HepG2 (cell line): Measurements from ENCODE around the gene KLHL21. TPM values are rescaled to one million over a fixed set of nuclear protein-coding genes. Genes with fewer than 3 reads are reported as not detected.
A peak's percentile ranks its signal among the peaks of the same experiment; 100 is the strongest.

ENCODE experiments used
- GATAD2A ChIP-seq: IDR thresholded peaks from 2 replicates; pipeline ENCODE4 v1.6.1; 2016
- JUN ChIP-seq: sonication (generic); formaldehyde crosslinking; IDR thresholded peaks from 2 replicates; pipeline ENCODE4 v1.4.0; 2020; ENCODE audit warnings: mild to moderate bottlenecking, missing genetic modification reagents
- MED8 ChIP-seq: sonication (generic); formaldehyde crosslinking; IDR thresholded peaks from 2 replicates; pipeline ENCODE4 v1.8.1; 2023; ENCODE audit warnings: mild to moderate bottlenecking, missing genetic modification reagents; ENCODE audit not compliant: insufficient replicate concordance
- POLR2AphosphoS2 ChIP-seq: IDR thresholded peaks from 2 replicates; pipeline ENCODE4 v1.6.1; 2011; ENCODE audit warnings: low read depth, low read length, improper control_type of control experiment
- TRIM24 ChIP-seq: sonication (generic); formaldehyde crosslinking; IDR thresholded peaks from 2 replicates; pipeline ENCODE4 v1.8.0; 2022; ENCODE audit warnings: mild to moderate bottlenecking, missing genetic modification reagents
- ZBTB44 ChIP-seq: sonication (generic); formaldehyde crosslinking; IDR thresholded peaks from 2 replicates; pipeline ENCODE4 v1.4.0; 2020; ENCODE audit warnings: missing genetic modification reagents
- ZFP1 ChIP-seq: IDR thresholded peaks from 2 replicates; pipeline ENCODE4 v1.6.1; 2016
- ZNF331 ChIP-seq: sonication (generic); formaldehyde crosslinking; IDR thresholded peaks from 2 replicates; pipeline ENCODE4 v1.4.0; 2020; ENCODE audit warnings: missing genetic modification reagents
- ZNF367 ChIP-seq: sonication (generic); formaldehyde crosslinking; IDR thresholded peaks from 2 replicates; pipeline ENCODE4 v1.4.0; 2020; ENCODE audit warnings: missing genetic modification reagents, borderline replicate concordance
- ZNF501 ChIP-seq: sonication (generic); formaldehyde crosslinking; IDR thresholded peaks from 2 replicates; pipeline ENCODE4 v1.5.1; 2020; ENCODE audit warnings: mild to moderate bottlenecking, moderate library complexity, missing genetic modification reagents
- ZNF766 ChIP-seq: sonication (generic); formaldehyde crosslinking; IDR thresholded peaks from 2 replicates; pipeline ENCODE4 v1.5.0; 2020; ENCODE audit warnings: missing genetic modification reagents, borderline replicate concordance
- polyA plus RNA-seq, 8 experiments: library from polyadenylated mRNA; depleted of rRNA in 3 of 8; stranded (reverse) in 7 of 8; unstranded in 1 of 8; fragments of >200 nt; fragmentation: Illumina TruSeq in 4 of 8; extraction: Trizol in 4 of 8; gene quantifications; 2 replicates each; pipeline versions ENCODE4 v1.2.1 to v1.2.3, GENCODE V29; 2011 to 2016; ENCODE audit warnings: low read depth in 4 of 8, missing spikeins in 1 of 8, mixed read lengths in 1 of 8; ENCODE audit not compliant: insufficient read depth in 1 of 8
- total RNA-seq, 5 experiments: library from RNA; depleted of rRNA; stranded (reverse); fragments of >200 nt; fragmentation: Illumina TruSeq; extraction: Trizol; gene quantifications; 2 replicates each; pipeline ENCODE4 v1.2.3, GENCODE V29; 2016; ENCODE audit warnings: low read depth in 1 of 5
- TF ChIP-seq, protein P1 (sequence below): sonication (generic); formaldehyde crosslinking; IDR thresholded peaks from 2 replicates; pipeline ENCODE4 v1.5.0; 2020; ENCODE audit warnings: mild to moderate bottlenecking, missing genetic modification reagents
- TF ChIP-seq, protein P2 (sequence below): sonication (generic); formaldehyde crosslinking; IDR thresholded peaks from 2 replicates; pipeline ENCODE4 v1.5.0; 2020; ENCODE audit warnings: mild to moderate bottlenecking, missing genetic modification reagents, borderline replicate concordance
- TF ChIP-seq, protein P3 (sequence below): IDR thresholded peaks from 2 replicates; pipeline ENCODE4 v1.6.1; 2016; ENCODE audit warnings: mild to moderate bottlenecking

Gene KLHL21
- total and polyA plus RNA-seq, 2 of the 13 experiments (the other 11 are each of a cell fraction or from before 2014, with no cell fraction given), result 14.8 to 25.0 TPM

GRCh38 chr1:6613361-6614018, 10.8 kb upstream of the KLHL21 start, which contains the start of gene PHF13 (continued):
- TF ChIP-seq, protein P1, sequence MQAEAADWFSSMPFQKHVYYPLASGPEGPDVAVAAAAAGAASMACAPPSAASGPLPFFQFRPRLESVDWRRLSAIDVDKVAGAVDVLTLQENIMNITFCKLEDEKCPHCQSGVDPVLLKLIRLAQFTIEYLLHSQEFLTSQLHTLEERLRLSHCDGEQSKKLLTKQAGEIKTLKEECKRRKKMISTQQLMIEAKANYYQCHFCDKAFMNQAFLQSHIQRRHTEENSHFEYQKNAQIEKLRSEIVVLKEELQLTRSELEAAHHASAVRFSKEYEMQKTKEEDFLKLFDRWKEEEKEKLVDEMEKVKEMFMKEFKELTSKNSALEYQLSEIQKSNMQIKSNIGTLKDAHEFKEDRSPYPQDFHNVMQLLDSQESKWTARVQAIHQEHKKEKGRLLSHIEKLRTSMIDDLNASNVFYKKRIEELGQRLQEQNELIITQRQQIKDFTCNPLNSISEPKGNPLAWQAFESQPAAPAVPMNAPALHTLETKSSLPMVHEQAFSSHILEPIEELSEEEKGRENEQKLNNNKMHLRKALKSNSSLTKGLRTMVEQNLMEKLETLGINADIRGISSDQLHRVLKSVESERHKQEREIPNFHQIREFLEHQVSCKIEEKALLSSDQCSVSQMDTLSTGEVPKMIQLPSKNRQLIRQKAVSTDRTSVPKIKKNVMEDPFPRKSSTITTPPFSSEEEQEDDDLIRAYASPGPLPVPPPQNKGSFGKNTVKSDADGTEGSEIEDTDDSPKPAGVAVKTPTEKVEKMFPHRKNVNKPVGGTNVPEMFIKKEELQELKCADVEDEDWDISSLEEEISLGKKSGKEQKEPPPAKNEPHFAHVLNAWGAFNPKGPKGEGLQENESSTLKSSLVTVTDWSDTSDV (CRISPR knock-in tag), result no peak
- no peak for TF ChIP-seq ZNF367 (CRISPR knock-in tag)
- no peak for TF ChIP-seq ZNF331
- no peak for TF ChIP-seq ZNF766 (CRISPR knock-in tag)
- no peak for TF ChIP-seq JUN (CRISPR knock-in tag)
- TF ChIP-seq MED8 (CRISPR knock-in tag), result no peak
- TF ChIP-seq ZNF501 (CRISPR knock-in tag), result peak; percentile 75
- TF ChIP-seq ZFP1 (CRISPR knock-in tag), result no peak
- no peak for TF ChIP-seq TRIM24 (CRISPR knock-in tag)
- TF ChIP-seq GATAD2A (CRISPR knock-in tag), result no peak
- TF ChIP-seq, protein P2, sequence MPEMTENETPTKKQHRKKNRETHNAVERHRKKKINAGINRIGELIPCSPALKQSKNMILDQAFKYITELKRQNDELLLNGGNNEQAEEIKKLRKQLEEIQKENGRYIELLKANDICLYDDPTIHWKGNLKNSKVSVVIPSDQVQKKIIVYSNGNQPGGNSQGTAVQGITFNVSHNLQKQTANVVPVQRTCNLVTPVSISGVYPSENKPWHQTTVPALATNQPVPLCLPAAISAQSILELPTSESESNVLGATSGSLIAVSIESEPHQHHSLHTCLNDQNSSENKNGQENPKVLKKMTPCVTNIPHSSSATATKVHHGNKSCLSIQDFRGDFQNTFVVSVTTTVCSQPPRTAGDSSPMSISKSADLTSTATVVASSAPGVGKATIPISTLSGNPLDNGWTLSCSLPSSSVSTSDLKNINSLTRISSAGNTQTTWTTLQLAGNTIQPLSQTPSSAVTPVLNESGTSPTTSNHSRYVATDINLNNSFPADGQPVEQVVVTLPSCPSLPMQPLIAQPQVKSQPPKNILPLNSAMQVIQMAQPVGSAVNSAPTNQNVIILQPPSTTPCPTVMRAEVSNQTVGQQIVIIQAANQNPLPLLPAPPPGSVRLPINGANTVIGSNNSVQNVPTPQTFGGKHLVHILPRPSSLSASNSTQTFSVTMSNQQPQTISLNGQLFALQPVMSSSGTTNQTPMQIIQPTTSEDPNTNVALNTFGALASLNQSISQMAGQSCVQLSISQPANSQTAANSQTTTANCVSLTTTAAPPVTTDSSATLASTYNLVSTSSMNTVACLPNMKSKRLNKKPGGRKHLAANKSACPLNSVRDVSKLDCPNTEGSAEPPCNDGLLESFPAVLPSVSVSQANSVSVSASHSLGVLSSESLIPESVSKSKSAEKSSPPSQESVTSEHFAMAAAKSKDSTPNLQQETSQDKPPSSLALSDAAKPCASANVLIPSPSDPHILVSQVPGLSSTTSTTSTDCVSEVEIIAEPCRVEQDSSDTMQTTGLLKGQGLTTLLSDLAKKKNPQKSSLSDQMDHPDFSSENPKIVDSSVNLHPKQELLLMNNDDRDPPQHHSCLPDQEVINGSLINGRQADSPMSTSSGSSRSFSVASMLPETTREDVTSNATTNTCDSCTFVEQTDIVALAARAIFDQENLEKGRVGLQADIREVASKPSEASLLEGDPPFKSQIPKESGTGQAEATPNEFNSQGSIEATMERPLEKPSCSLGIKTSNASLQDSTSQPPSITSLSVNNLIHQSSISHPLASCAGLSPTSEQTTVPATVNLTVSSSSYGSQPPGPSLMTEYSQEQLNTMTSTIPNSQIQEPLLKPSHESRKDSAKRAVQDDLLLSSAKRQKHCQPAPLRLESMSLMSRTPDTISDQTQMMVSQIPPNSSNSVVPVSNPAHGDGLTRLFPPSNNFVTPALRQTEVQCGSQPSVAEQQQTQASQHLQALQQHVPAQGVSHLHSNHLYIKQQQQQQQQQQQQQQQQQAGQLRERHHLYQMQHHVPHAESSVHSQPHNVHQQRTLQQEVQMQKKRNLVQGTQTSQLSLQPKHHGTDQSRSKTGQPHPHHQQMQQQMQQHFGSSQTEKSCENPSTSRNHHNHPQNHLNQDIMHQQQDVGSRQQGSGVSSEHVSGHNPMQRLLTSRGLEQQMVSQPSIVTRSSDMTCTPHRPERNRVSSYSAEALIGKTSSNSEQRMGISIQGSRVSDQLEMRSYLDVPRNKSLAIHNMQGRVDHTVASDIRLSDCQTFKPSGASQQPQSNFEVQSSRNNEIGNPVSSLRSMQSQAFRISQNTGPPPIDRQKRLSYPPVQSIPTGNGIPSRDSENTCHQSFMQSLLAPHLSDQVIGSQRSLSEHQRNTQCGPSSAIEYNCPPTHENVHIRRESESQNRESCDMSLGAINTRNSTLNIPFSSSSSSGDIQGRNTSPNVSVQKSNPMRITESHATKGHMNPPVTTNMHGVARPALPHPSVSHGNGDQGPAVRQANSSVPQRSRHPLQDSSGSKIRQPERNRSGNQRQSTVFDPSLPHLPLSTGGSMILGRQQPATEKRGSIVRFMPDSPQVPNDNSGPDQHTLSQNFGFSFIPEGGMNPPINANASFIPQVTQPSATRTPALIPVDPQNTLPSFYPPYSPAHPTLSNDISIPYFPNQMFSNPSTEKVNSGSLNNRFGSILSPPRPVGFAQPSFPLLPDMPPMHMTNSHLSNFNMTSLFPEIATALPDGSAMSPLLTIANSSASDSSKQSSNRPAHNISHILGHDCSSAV (CRISPR knock-in tag), result no peak
- TF ChIP-seq, protein P3, sequence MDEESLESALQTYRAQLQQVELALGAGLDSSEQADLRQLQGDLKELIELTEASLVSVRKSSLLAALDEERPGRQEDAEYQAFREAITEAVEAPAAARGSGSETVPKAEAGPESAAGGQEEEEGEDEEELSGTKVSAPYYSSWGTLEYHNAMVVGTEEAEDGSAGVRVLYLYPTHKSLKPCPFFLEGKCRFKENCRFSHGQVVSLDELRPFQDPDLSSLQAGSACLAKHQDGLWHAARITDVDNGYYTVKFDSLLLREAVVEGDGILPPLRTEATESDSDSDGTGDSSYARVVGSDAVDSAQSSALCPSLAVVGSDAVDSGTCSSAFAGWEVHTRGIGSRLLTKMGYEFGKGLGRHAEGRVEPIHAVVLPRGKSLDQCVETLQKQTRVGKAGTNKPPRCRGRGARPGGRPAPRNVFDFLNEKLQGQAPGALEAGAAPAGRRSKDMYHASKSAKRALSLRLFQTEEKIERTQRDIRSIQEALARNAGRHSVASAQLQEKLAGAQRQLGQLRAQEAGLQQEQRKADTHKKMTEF, result peak; percentile 88
- no peak for TF ChIP-seq POLR2AphosphoS2
- no peak for TF ChIP-seq ZBTB44
